ENCODE results near the gene CTIF. TPM values are rescaled to one million over a fixed set of nuclear protein-coding genes. Genes with fewer than 3 reads are reported as not detected.

CTIF gene
- total RNA-seq, 1 experiment from 2014 or later = 5.9 TPM

GRCh38 chr18:48837676-48838075 is 298.8 kb downstream of the CTIF start:
- in situ Hi-C loops (cut with HindIII; ENCODE audit: low sequenced_read_pairs) = no loop called here
- no peak for DNase-seq (ENCODE audit: low spot score)

GRCh38 chr18:48838166-48838775 is 299.4 kb downstream of the CTIF start:
- DNase-seq (ENCODE audit: low spot score) = no peak
- in situ Hi-C loops (cut with HindIII; ENCODE audit: low sequenced_read_pairs) = no loop called here

GRCh38 chr18:48838921-48839818 is 300.3 kb downstream of the CTIF start:
- no peak for DNase-seq (ENCODE audit: low spot score)
- in situ Hi-C loops (cut with HindIII; ENCODE audit: low sequenced_read_pairs) = no loop called here

GRCh38 chr18:48839819-48840490 is 301.1 kb downstream of the CTIF start:
- in situ Hi-C loops (cut with HindIII; ENCODE audit: low sequenced_read_pairs) = no loop called here
- DNase-seq (ENCODE audit: low spot score) = no peak

- in situ Hi-C loops (cut with HindIII; ENCODE audit: low sequenced_read_pairs) = no loop called here
- DNase-seq (ENCODE audit: low spot score) = peak; percentile 65
Observed at GRCh38 chr18:48840491-48840877, 301.7 kb downstream of the CTIF start.

- in situ Hi-C loops (cut with HindIII; ENCODE audit: low sequenced_read_pairs) = no loop called here
- DNase-seq (ENCODE audit: low spot score) = no peak
Observed at GRCh38 chr18:48841381-48842258, 302.8 kb downstream of the CTIF start.

GRCh38 chr18:48842259-48843061 is 303.6 kb downstream of the CTIF start:
- DNase-seq (ENCODE audit: low spot score) = no peak
- in situ Hi-C loops (cut with HindIII; ENCODE audit: low sequenced_read_pairs) = no loop called here

- DNase-seq (ENCODE audit: low spot score) = no peak
- in situ Hi-C loops (cut with HindIII; ENCODE audit: low sequenced_read_pairs) = no loop called here
Observed at GRCh38 chr18:48843162-48843561, 304.3 kb downstream of the CTIF start.

- in situ Hi-C loops (cut with HindIII; ENCODE audit: low sequenced_read_pairs) = no loop called here
- DNase-seq (ENCODE audit: low spot score) = no peak
Observed at GRCh38 chr18:48843596-48843995, 304.8 kb downstream of the CTIF start.

- no peak for DNase-seq (ENCODE audit: low spot score)
- in situ Hi-C loops (cut with HindIII; ENCODE audit: low sequenced_read_pairs) = no loop called here
Observed at GRCh38 chr18:48844271-48844670, 305.4 kb downstream of the CTIF start.

GRCh38 chr18:48845174-48845573 is 306.3 kb downstream of the CTIF start:
- in situ Hi-C loops (cut with HindIII; ENCODE audit: low sequenced_read_pairs) = no loop called here

GRCh38 chr18:48846423-48846932 is 307.6 kb downstream of the CTIF start:
- in situ Hi-C loops (cut with HindIII; ENCODE audit: low sequenced_read_pairs) = no loop called here
- no peak for DNase-seq (ENCODE audit: low spot score)

More at GRCh38 chr18:48845174-48845573, 306.3 kb downstream of the CTIF start:
- no peak for DNase-seq (ENCODE audit: low spot score)

- DNase-seq (ENCODE audit: low spot score) = peak; percentile 95
- in situ Hi-C loops (cut with HindIII; ENCODE audit: low sequenced_read_pairs) = no loop called here
Observed at GRCh38 chr18:48847807-48848486, 309.1 kb downstream of the CTIF start.

GRCh38 chr18:48848641-48849143 is 309.9 kb downstream of the CTIF start:
- DNase-seq (ENCODE audit: low spot score) = no peak
- in situ Hi-C loops (cut with HindIII; ENCODE audit: low sequenced_read_pairs) = no loop called here

- DNase-seq (ENCODE audit: low spot score) = no peak
- in situ Hi-C loops (cut with HindIII; ENCODE audit: low sequenced_read_pairs) = no loop called here
Observed at GRCh38 chr18:48850822-48851598, 312.2 kb downstream of the CTIF start.

- no peak for DNase-seq (ENCODE audit: low spot score)
Observed at GRCh38 chr18:48851599-48851960, 312.7 kb downstream of the CTIF start.

GRCh38 chr18:48852292-48852691 is 313.5 kb downstream of the CTIF start:
- in situ Hi-C loops (cut with HindIII; ENCODE audit: low sequenced_read_pairs) = no loop called here
- DNase-seq (ENCODE audit: low spot score) = no peak

More at GRCh38 chr18:48851599-48851960, 312.7 kb downstream of the CTIF start:
- in situ Hi-C loops (cut with HindIII; ENCODE audit: low sequenced_read_pairs) = no loop called here

Data from G401 (cell line).